ENCODE measurements around the gene NOTCH2.

The NOTCH2 gene

GRCh38 chr1:119940697-119941096, 128.8 kb downstream of the NOTCH2 start:
- no peak for DNase-seq

- no peak for DNase-seq
These were observed 132.3 kb downstream of the NOTCH2 start for GRCh38 chr1:119937198-119937597.

- DNase-seq: no peak
These were observed 133.5 kb downstream of the NOTCH2 start for GRCh38 chr1:119935915-119936314.

DNA sequence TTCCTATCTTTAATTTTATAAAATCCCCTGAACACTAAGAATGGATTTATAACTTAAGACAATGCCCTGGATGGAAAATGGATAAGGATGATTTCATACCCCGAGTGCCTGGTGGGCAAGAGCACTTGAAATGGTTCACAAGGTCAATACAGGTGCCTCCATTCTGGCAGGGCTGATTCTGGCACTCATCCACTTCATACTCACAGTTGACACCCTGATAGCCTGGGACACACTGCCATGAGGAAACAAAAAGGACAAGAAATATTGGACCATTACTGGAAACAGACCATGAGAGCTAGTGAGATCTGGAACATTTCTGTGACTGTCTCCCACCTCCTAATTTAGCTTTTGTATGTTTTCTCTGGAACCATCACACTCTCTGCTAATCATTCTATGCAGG, 134.1 kb downstream of the NOTCH2 start:
- DNase-seq: no peak

GRCh38 chr1:119933397-119933796, 136.1 kb downstream of the NOTCH2 start:
- DNase-seq: no peak

DNA sequence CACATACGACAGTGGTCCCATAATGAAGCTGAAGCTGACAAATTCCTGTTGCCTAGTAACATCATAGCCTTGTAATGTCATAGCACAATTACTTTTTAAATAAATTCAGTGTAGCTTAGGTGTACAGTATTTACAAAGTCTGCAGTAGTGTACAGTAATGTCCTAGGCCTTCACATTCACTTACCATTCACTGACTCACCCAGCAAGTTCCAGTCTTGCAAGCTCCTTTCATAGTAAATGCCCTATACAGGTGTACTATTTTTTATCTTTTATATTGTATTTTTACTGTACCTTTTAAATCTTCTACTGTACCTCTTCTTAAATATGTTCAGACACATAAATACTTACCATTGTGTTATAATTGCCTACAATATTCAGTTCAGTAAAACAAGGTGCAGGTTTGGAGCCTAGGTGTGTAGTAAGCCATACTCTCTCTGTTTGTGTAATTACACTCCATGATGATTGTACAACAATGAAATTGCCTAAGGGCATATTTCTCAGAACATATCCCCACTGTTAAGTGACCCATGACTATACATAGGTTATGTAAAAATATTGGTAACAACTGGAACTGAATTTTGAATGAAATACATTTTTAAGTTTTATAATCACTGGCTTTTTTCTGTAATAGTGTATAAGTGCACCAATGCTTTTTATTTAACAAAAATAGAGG, 139.7 kb downstream of the NOTCH2 start:
- DNase-seq: no peak

- no peak for DNase-seq
These were observed 142.9 kb downstream of the NOTCH2 start for GRCh38 chr1:119926553-119926952.

- no peak for DNase-seq
These were observed 144.2 kb downstream of the NOTCH2 start for GRCh38 chr1:119924948-119925898.

DNA sequence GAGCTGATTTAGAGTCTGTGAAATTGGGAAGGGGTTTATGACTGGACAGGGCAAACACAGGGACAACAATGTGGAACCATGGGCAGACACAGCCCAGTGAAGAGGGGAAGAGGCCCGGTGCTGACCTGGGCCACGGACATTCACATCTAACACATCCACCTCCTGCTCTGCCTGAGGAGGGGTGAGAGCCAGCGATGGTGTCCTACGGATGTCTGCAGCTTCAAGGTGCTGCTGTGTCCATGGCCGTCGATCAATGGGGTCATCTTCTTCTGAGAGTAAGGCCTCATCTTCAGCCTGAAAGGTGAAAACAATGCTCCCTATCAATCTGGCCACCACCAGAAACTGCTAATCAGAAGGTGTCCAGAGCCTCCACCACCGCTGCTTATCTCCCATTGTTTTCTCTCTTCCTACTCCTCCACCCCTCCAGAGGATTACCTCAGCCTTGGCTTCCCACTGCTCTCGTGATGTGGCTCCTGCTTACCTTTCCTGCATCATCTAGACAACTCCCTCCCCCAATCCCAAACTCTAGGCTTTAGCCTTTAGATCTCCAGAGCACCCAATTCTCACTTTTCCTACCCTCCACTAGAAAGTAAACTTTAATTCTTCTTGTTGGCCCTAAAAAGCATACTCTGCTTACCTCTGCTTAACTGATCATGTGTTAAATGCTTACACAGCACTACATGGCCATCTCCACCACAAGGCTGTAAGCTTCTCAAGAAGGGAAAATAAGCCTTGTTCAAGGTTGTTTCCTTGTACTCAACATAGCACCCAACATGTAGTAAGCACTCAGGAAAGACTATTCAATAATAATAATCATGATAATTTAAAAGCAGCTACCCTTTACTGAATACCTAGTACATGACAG, 149.1 kb downstream of the NOTCH2 start:
- no peak for DNase-seq

DNA sequence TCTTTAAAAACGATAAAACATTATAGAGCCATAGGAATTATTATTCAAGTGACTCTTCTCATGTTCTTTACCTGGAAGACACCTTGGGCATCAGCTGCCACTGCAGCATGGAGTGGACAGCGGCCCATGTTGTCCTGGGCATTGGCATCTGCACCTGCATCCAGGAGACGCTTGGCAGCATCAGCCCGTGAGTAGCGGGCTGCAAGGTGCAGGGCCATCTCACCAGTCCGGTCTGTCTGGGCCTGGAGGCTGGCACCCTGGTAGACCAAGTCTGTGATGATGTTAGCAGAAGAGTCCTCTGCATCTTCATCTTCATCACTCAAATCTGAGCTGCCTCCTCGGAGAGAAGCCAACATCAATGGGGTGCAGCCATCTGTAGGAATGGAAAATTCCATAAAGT, 150.2 kb downstream of the NOTCH2 start:
- no peak for DNase-seq

DNA sequence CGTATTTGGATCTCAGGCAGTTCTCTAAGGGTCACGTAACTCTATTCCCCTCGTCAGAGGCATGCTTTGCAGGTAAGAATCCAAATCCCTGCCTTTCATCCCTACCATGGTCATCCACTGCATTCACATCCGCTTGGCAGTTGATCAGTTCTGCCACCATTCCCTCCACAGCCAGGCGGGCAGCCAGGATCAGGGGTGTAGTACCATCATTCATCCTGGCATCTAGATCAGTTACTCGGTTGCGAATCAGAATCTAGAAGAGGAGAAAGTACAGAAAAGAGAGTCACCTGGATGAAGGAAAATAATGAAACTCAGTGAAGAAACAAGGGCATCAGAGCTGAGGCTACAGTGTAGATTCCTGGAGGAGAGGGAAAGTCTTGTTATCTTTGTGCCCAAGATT, 151.2 kb downstream of the NOTCH2 start:
- no peak for DNase-seq

GRCh38 chr1:119917304-119918055, 152.0 kb downstream of the NOTCH2 start:
- no peak for DNase-seq

- no peak for DNase-seq
These were observed 153.9 kb downstream of the NOTCH2 start for GRCh38 chr1:119915517-119915916.

DNA sequence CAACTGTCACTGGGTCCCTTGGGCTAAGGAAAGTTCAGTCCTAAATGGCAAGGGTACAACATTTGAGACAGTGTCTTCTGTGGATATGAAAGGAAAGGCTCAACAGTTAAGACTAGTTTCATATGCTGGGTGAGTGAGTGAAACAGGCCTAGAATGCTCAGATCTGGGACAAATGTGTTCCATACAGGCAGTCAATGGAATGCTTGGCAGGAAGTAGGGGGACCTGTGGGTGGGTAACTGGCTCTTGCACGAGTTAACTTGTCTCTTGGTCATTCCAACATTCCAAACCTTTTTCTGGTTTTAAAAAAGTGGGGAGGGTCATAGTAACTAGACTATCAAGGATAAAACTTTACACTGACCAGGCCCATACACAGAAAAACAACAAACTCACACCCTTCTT, 155.4 kb downstream of the NOTCH2 start:
- no peak for DNase-seq

- DNase-seq: no peak
These were observed 156.5 kb downstream of the NOTCH2 start for GRCh38 chr1:119912963-119913362.

DNA sequence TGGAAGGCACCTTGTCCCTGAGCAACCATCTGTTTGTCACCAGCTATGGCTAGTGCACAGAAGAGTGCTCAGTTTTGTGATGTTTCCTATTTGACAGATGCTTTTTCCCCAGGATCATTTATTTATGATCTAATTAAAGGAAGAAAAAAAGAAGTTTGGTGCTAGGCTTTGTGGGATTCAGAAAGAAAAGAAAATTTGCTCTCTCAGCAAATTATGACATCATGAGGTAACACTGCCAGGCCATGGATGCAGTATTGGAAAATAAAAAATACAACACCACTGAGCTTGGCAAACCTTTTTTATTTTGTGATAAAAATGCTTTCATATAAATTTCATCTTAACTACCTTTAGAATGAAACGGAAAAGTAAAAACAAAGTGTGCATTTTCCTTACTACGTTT, 157.7 kb downstream of the NOTCH2 start:
- no peak for DNase-seq

- DNase-seq: no peak
These were observed 158.8 kb downstream of the NOTCH2 start for GRCh38 chr1:119910618-119911017.

DNA sequence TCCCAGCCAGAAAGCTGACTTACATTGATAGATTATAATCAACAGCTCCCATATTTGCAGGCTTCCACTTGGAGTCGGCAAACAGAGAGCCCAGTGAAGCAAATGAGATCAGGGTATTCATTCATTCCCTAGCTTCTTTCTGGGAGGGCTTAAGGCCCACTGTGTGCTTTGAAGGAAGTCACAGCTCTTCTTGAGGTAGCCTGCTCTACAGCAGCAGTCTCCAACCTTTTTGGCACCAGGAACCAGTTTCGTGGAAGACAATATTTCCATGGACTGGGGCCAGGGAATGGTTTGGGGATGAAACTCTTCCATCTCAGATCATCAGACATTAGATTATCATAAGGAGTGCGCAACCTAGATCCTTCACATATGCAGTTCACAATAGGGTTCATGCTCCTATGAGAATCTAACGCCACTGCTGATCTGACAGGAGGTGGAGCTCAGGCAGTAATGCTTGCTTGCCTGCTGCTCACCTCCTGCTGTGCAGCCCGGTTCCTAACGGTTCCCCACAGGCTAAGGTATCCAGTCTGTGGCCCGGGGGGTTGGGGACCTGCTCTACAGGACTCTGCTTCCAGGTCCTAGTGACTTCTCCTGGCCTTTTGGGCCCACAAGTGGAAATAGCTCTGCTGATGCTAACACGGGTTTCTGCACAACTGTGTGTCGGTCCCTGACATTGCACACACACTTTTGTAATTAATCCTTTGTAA, 159.4 kb downstream of the NOTCH2 start:
- no peak for DNase-seq

GRCh38 chr1:119908661-119909060, 160.8 kb downstream of the NOTCH2 start:
- DNase-seq: no peak

- no peak for DNase-seq
These were observed 162.4 kb downstream of the NOTCH2 start for GRCh38 chr1:119906927-119907652.

DNA sequence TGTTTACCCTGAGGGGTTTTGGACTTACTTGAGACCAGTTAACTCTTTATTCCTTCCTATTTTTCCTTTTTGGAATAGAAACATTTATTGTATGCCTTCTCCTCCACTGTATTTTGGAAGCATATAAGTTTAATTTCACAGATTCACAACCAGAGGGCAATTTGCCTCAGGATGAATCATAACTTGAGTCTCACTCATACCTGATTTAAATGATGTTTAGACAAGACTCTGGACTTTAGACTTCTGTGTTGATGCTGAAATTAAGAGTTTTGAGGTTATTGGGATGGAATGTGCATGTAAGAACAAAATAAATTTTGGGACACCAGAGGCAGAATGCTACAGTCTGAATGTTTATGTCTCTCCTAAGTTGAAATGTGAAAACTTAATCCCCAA, 166.0 kb downstream of the NOTCH2 start:
- DNase-seq: no peak
